H1 (cell line): ENCODE measurements around the gene DCAF8L2.

ENCODE experiments used
- CBX8 ChIP-seq: fragments of 300-800, 300-1000 bp; sonication (generic); IDR thresholded peaks from 2 replicates; pipeline ENCODE4 v1.7.1; 2016; ENCODE audit warnings: low read depth, low read length, borderline replicate concordance
- CTCF ChIP-seq, 3 experiments: IDR thresholded peaks; 1 replicate in 2 of 3; 2 replicates in 1 of 3; pipeline versions ENCODE4 v1.5.1 to v1.6.1; 2011; ENCODE audit warnings: low read length in 3 of 3, mild to moderate bottlenecking in 3 of 3, inconsistent platforms in 2 of 3, low read depth in 1 of 3, moderate library complexity in 1 of 3; ENCODE audit not compliant: insufficient read depth in 1 of 3; ENCODE audit errors: control extremely low read depth in 1 of 3
- EGR1 ChIP-seq: IDR thresholded peaks from 2 replicates; pipeline ENCODE4 v1.6.1; 2011; ENCODE audit warnings: low read depth, low read length, borderline replicate concordance
- EP300 ChIP-seq, 2 experiments: IDR thresholded peaks; 1 replicate in 1 of 2; 2 replicates in 1 of 2; pipeline ENCODE4 v1.6.1; 2011 to 2012; ENCODE audit warnings: low read depth in 2 of 2, low read length in 2 of 2, mild to moderate bottlenecking in 2 of 2, borderline replicate concordance in 1 of 2, inconsistent platforms in 1 of 2, moderate library complexity in 1 of 2
- EZH2 ChIP-seq: fragments of 200-600 bp; sonication (generic); IDR thresholded peaks from 2 replicates; pipeline ENCODE4 v1.7.1; 2012; ENCODE audit warnings: low read depth, mild to moderate bottlenecking, moderate library complexity, low read length, inconsistent platforms; ENCODE audit not compliant: severe bottlenecking
- POLR2A ChIP-seq, 2 experiments: IDR thresholded peaks; 1 replicate in 1 of 2; 2 replicates in 1 of 2; pipeline ENCODE4 v1.6.1; 2011; ENCODE audit warnings: low read depth in 2 of 2, low read length in 2 of 2, mild to moderate bottlenecking in 2 of 2; ENCODE audit errors: control extremely low read depth in 1 of 2
- POLR2AphosphoS5 ChIP-seq: IDR thresholded peaks from 2 replicates; pipeline ENCODE4 v1.6.1; 2011; ENCODE audit warnings: low read depth, low read length
- RAD21 ChIP-seq, 2 experiments: IDR thresholded peaks in 1 of 2; conservative IDR thresholded peaks in 1 of 2; 2 replicates each; pipeline ENCODE4 v1.6.1; 2011; ENCODE audit warnings: low read depth in 2 of 2, low read length in 2 of 2, improper control_type of control experiment in 1 of 2, inconsistent platforms in 1 of 2, mild to moderate bottlenecking in 1 of 2, moderate library complexity in 1 of 2
- RXRA ChIP-seq: IDR thresholded peaks from 2 replicates; pipeline ENCODE4 v1.6.1; 2011; ENCODE audit warnings: low read depth, mild to moderate bottlenecking, low read length, moderate library complexity; ENCODE audit not compliant: insufficient read depth
- TCF12 ChIP-seq: IDR thresholded peaks from 2 replicates; pipeline ENCODE4 v1.6.1; 2011; ENCODE audit warnings: low read depth, mild to moderate bottlenecking, low read length
- TEAD4 ChIP-seq: IDR thresholded peaks from 2 replicates; pipeline ENCODE4 v1.6.1; 2012; ENCODE audit warnings: low read depth, low read length, inconsistent platforms, mixed read lengths
- TF ChIP-seq, protein P1 (sequence below): IDR thresholded peaks from 2 replicates; pipeline ENCODE4 v1.6.1; 2012; ENCODE audit warnings: low read length, inconsistent platforms

DNA sequence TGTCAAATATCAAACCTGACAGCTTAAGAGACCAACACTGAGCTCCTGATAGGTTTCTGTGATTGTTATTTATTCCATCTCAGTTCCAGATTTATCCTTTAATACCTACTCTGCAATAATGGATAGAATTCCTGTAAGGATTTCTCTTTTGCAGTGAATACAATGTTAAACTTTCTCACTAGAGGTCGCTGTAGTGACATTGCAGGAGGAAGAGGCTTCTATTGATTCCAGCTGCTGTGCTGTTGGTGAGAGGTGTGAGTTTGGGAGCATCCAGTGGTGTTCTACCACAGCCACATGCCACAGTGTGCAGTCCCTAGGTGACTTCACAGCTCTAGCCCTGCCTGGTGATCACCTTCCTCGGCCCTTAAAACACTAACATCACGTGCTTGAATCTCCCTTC lies 34.6 kb upstream of the DCAF8L2 start:
- TF ChIP-seq, protein P1, sequence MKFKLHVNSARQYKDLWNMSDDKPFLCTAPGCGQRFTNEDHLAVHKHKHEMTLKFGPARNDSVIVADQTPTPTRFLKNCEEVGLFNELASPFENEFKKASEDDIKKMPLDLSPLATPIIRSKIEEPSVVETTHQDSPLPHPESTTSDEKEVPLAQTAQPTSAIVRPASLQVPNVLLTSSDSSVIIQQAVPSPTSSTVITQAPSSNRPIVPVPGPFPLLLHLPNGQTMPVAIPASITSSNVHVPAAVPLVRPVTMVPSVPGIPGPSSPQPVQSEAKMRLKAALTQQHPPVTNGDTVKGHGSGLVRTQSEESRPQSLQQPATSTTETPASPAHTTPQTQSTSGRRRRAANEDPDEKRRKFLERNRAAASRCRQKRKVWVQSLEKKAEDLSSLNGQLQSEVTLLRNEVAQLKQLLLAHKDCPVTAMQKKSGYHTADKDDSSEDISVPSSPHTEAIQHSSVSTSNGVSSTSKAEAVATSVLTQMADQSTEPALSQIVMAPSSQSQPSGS = no peak
- TF ChIP-seq CTCF (IDR thresholded peaks at IDR 0.05; ENCODE audit: control extremely low read depth in 1 of 3, insufficient read depth in 1 of 3, low read depth in 1 of 3, low read length in 3 of 3) = peak in 2 of 3 experiments; percentile 41 to 48; a peak in 3 of 4 replicates
- TF ChIP-seq EGR1 = no peak
- no peak for TF ChIP-seq EP300 (IDR thresholded peaks at IDR 0.05; ENCODE audit: borderline replicate concordance in 1 of 2, low read depth in 2 of 2, low read length in 2 of 2)
- TF ChIP-seq CBX8 = no peak
- TF ChIP-seq TEAD4 = no peak
- TF ChIP-seq RAD21 (IDR thresholded peaks at IDR 0.05 in 1 of 2, conservative IDR thresholded peaks at IDR 0.05 in 1 of 2; ENCODE audit: low read depth in 2 of 2, low read length in 2 of 2) = peak; percentile 63 to 70
- TF ChIP-seq POLR2A (IDR thresholded peaks at IDR 0.05; ENCODE audit: control extremely low read depth in 1 of 2, low read depth in 2 of 2, low read length in 2 of 2) = no peak
- TF ChIP-seq RXRA = no peak
- TF ChIP-seq POLR2AphosphoS5 = no peak
- TF ChIP-seq EZH2 = no peak
- no peak for TF ChIP-seq TCF12
